ENCODE data around the gene SLC4A11. TPM values are rescaled to one million over a fixed set of nuclear protein-coding genes. Genes with fewer than 3 reads are reported as not detected.

Gene SLC4A11
- total RNA-seq, 2 experiments from 2014 or later = 0.87 to 1.1 TPM

DNA sequence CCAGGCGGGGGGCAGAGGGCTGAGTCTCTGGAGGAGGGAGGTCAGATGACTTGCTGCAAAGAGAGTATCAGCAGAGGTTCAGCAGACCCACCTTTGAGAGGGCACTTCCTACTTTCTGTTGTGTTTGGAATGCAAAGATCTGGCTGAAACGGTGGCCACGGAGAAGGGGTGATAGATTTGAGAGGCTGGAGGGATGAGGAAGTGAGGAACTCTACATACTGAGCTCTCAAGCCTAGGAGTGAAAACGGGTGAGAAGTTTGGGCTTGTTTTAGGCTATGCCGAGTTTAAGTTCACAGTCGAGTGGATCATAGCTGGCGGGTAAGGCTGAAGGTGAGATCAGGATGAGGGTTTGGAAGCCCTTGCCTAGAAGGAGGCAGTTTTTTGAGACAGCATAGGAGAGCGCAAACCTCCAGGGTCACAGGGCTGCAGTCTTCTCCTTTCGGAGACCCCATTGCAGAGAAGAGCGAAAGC is 30.2 kb downstream of the SLC4A11 start:
- Mint-ChIP-seq H3K27ac (peak overlapping the region; percentile 86), H3K27me3 (no peaks in the 10 kb centered on the region), H3K9me3 (no peaks in the 10 kb centered on the region), H3K4me3 (peak overlapping the region; percentile 83), H3K4me1 (ENCODE audit: low read depth) (peaks cover 20% of the 10 kb centered on the region), H3K36me3 (peaks cover 17% of the 10 kb centered on the region)
- CTCF ChIA-PET = interaction anchor here (0.6 to 2.4 kb wide), 2 partner anchors 10 to 11 kb away, joined by 4 to 7 read pairs; no protein-coding TSS in a partner anchor
- POLR2A ChIA-PET = interaction anchor here (1.3 to 1.7 kb wide), 2 partner anchors 52 to 194 kb away, joined by 5 read pairs; no protein-coding TSS in a partner anchor
- intact Hi-C loops (cut with micrococcal nuclease) = no loop called here
- peak; percentile 23 for DNase-seq

DNA sequence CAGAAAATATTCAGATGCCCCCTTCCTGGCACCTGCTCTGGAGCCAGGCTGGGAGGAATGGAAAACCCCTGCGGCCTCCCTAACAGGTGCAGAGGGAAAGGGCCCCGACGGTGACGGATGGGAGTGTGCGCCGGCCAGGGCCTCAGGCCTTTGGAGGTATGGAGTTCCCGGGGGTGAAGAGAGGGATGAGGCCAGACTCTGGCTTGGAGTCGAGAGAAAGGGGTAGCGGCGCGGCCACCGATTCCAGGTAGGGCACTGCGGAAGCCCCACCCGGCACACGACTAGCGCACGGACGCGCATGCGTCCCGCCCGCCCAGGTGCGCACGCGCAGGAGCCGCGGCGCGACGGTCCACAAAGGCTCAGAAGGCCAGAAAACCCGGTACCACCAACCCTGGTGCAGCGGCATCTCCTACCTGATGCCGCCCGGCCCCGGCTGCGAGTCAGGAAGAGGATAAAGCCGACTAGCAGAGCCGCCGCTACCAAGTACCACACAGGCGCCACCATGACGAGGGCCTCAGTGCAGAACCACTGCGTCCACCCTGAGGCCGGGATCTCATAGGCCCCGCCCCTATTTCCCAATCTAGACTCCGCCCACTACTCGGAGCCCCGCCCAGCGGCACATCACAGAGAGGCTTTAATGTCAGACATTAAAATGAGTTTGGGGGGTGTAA is 34.7 kb downstream of the SLC4A11 start, which contains the start of gene DDRGK1:
TSS of gene DDRGK1 (minus strand) at position 559 of the 671 bp plus-strand sequence. CDS start at position 504, 55 bp downstream.
- H3K27me3 Mint-ChIP-seq = no peaks in the 10 kb centered on the region
- H3K36me3 Mint-ChIP-seq = peaks cover 28% of the 10 kb centered on the region
- POLR2A ChIA-PET = interaction anchor here (1.3 to 2.2 kb wide), 3 partner anchors 44 to 552 kb away, joined by 3 to 7 read pairs (median 6); partner anchors contain the start of genes FASTKD5, NOP56 and UBOX5
- H3K27ac Mint-ChIP-seq = peak within 1 kb of the TSS; percentile 97
- H3K9me3 Mint-ChIP-seq = no peaks in the 10 kb centered on the region
- H3K4me1 Mint-ChIP-seq (ENCODE audit: low read depth) = peaks cover 20% of the 10 kb centered on the region
- CTCF ChIA-PET = interaction anchor here (1.1 to 1.7 kb wide), 4 partner anchors 15 to 151 kb away, joined by 3 to 5 read pairs (median 4); no protein-coding TSS in a partner anchor
- intact Hi-C loops (cut with micrococcal nuclease) = loop anchor here (2.0 to 5.0 kb wide), 2 partner anchors 35 to 87 kb away; partner anchors contain the start of gene SLC4A11
- peak; percentile 96 for DNase-seq
- H3K4me3 Mint-ChIP-seq = peak within 1 kb of the TSS; percentile 97

DNA sequence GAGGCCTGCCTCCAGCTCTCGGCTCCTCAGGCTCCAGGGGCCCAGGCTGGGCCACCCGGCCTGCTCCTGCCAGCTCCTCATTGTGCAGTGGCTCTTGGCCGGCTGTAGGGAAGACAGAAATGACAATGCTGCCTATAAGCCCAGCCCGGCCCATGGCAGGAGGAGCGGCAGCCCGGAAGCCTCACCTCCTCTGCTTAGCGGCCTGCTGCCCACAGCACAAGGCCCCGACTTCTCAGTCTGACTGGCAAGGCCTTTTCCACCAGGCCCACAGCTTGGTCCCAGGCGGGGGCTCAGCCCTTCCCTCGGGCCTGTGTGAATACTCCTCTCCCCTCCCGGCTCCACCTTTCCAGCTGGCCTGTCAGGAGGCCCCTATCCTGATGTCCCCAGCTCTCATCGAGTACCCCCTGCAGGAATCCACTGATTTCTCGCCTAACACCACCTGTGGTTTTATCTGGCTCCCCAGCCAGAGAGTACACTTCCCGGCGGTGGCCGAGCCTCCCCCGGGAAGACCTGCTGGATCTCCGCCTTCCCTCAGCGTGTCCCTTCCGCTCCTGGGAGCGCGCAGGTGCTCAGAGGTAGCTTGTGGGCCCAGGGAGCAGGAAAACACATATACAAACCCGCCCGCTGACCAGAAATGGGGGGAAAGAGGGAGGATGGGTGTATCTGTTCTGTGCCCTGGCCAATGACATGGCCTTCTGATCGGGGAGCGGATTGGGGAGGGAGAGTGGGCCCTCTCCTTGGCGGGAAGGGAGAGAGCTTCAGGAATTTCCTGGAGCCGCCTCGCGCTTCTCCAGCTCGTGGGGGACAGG is 35.5 kb downstream of the SLC4A11 start:
- intact Hi-C loops (cut with micrococcal nuclease) = loop anchor here (1.0 to 5.0 kb wide), 4 partner anchors 30 to 86 kb away; partner anchors contain the start of genes FASTKD5, LZTS3, SLC4A11 and UBOX5
- POLR2A ChIA-PET = interaction anchor here (0.6 to 2.2 kb wide), 6 partner anchors 10 to 551 kb away, joined by 3 to 9 read pairs (median 4); partner anchors contain the start of genes FASTKD5, NOP56 and UBOX5
- Mint-ChIP-seq H3K4me1 (ENCODE audit: low read depth) (peaks cover 15% of the 10 kb centered on the region), H3K4me3 (peak overlapping the region; percentile 97), H3K27ac (peak overlapping the region; percentile 97), H3K9me3 (no peaks in the 10 kb centered on the region), H3K27me3 (no peaks in the 10 kb centered on the region), H3K36me3 (peaks cover 34% of the 10 kb centered on the region)
- CTCF ChIA-PET = interaction anchor here (0.9 to 1.7 kb wide), 6 partner anchors 14 to 508 kb away, joined by 3 to 5 read pairs (median 3); no protein-coding TSS in a partner anchor
- peak; percentile 74 for DNase-seq

DNA sequence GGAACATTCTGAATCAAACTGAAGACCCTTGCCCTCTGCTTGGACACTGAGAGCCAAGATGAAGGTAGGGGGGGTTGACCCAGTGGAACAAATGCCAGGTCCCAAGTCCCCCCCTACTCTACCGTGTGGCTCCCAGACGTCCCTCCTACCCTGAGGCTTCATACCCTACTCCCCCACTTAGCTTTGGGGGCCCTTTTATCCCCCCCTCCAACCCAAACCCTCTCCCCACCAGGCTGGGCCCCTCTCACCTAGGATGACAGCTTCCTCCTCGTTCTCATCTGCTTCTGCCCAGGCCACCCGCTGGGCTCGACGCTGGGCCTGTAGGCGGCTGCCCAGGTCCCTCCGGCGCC is 36.0 kb downstream of the SLC4A11 start:
- H3K4me3 Mint-ChIP-seq = peak overlapping the region; percentile 97
- peaks cover 34% of the 10 kb centered on the region for H3K36me3 Mint-ChIP-seq
- DNase-seq = no peak
- peak overlapping the region; percentile 97 for H3K27ac Mint-ChIP-seq
- no peaks in the 10 kb centered on the region for H3K27me3 Mint-ChIP-seq
- intact Hi-C loops (cut with micrococcal nuclease) = loop anchor here (1.0 to 5.0 kb wide), 3 partner anchors 30 to 86 kb away; partner anchors contain the start of genes FASTKD5, LZTS3 and UBOX5
- H3K9me3 Mint-ChIP-seq = no peaks in the 10 kb centered on the region
- POLR2A ChIA-PET = interaction anchor here (0.6 to 2.2 kb wide), 6 partner anchors 10 to 550 kb away, joined by 3 to 9 read pairs (median 4); partner anchors contain the start of genes FASTKD5, NOP56 and UBOX5
- CTCF ChIA-PET = interaction anchor here (0.7 to 1.7 kb wide), 6 partner anchors 15 to 508 kb away, joined by 3 to 5 read pairs (median 3); no protein-coding TSS in a partner anchor
- peaks cover 12% of the 10 kb centered on the region for H3K4me1 Mint-ChIP-seq (ENCODE audit: low read depth)

DNA sequence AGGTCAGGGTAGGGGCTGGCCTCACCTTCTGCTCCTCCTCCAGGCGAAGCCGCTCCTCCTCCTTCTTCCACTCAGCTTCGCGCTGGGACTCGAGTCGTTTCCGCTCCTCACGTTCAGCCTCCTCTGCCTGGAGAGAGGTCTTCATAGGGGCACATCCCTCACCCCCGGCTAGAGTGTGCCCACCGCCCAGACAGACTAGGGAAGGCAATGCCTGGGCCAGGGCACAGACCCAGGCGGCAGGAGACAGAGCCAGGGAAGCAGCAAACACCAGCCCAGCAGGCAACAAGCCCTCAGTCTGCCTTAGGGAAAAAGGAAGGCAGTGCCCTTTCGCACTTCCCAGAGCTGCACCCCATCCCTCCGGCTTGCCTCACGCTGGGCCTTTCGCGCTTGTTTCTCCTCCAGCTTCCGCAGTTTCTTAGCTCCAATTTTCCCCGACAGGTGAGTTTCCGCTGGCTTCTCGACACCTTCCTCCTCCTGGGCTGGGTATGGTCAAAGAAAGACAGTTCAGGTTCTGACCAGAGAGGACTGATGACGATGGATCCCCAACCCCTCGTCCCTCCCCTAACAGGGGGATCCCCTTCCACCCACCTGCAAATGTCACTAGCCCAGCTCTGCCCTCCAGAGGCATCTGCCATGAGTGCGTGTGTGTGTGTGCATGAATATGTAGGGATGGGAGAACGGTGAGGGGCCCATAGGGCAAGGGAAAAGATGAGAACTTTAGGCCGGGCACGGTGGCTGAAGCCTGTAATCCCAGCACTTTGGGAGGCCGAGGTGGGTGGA is 38.8 kb downstream of the SLC4A11 start:
- ChIA-PET CTCF (no interaction called here), POLR2A (interaction anchor here (0.6 to 1.0 kb wide), 3 partner anchors 15 to 612 kb away, joined by 3 to 5 read pairs (median 3); no protein-coding TSS in a partner anchor)
- Mint-ChIP-seq H3K4me3 (no peak overlapping the region), H3K27me3 (no peaks in the 10 kb centered on the region), H3K36me3 (peaks cover 48% of the 10 kb centered on the region), H3K9me3 (no peaks in the 10 kb centered on the region), H3K27ac (no peak overlapping the region), H3K4me1 (ENCODE audit: low read depth) (peaks cover 20% of the 10 kb centered on the region)
- intact Hi-C loops (cut with micrococcal nuclease) = loop anchor here (5.0 kb wide), 1 partner anchor 83 kb away; no protein-coding TSS in a partner anchor
- peak; percentile 24 for DNase-seq

DNA sequence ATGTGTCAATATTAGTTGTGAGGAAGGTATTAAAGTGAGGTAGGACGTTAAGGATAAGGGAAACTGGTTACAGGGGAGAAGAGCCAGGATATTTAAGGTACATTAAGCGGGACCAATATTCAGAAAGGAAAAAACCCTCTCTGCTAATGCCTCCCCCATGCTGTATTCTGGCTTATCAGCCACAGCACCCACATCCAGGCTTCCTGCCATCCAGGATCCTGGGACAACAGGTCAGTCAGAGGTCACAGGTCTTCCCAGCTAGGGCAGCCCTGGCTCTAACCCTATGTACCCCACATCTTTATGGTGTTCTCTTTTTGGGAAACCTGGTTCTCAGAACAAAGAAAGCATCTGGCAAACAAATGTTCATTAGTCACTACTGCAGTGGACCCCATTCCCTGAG is 39.8 kb downstream of the SLC4A11 start:
- Mint-ChIP-seq H3K27ac (no peak overlapping the region), H3K4me1 (ENCODE audit: low read depth) (peaks cover 19% of the 10 kb centered on the region), H3K27me3 (no peaks in the 10 kb centered on the region), H3K4me3 (no peak overlapping the region), H3K36me3 (peaks cover 49% of the 10 kb centered on the region), H3K9me3 (no peaks in the 10 kb centered on the region)
- POLR2A ChIA-PET = no interaction called here
- no peak for DNase-seq
- CTCF ChIA-PET = no interaction called here
- intact Hi-C loops (cut with micrococcal nuclease) = no loop called here

DNA sequence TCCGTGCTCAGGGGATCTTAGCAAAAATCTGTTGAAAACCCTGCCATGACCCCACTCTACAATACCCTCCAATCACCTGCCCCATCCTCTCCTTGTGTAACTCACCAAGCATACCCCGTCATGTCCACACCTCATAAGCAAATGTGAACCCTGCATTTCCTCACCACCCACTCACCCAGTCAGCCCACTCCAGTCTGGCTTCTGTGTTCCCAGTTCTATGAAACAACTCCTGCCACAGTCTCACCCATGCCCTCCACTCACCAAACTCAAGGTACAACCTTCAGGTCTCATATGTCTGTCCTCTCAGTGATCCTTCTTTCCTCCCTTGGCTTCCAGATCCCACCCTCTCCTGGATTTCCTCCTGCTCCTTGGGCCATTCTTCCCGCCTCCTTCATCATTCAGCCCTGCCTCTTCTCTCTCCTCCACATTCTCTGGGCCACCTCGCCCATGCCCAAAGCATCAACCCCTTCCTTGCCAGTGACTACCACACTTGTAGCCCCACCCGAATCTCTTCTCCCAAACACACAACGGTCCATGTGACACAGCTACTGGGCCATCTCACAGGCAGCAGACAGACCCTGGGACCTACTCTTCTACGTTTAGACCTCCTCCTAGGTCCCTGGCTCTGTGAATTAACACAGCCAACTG is 43.3 kb downstream of the SLC4A11 start:
- Mint-ChIP-seq H3K4me1 (ENCODE audit: low read depth) (peaks cover 15% of the 10 kb centered on the region), H3K27me3 (no peaks in the 10 kb centered on the region), H3K27ac (peak overlapping the region; percentile 18), H3K36me3 (peaks cover 57% of the 10 kb centered on the region), H3K4me3 (no peak overlapping the region), H3K9me3 (no peaks in the 10 kb centered on the region)
- ChIA-PET CTCF (no interaction called here), POLR2A (no interaction called here)
- intact Hi-C loops (cut with micrococcal nuclease) = no loop called here
- no peak for DNase-seq

DNA sequence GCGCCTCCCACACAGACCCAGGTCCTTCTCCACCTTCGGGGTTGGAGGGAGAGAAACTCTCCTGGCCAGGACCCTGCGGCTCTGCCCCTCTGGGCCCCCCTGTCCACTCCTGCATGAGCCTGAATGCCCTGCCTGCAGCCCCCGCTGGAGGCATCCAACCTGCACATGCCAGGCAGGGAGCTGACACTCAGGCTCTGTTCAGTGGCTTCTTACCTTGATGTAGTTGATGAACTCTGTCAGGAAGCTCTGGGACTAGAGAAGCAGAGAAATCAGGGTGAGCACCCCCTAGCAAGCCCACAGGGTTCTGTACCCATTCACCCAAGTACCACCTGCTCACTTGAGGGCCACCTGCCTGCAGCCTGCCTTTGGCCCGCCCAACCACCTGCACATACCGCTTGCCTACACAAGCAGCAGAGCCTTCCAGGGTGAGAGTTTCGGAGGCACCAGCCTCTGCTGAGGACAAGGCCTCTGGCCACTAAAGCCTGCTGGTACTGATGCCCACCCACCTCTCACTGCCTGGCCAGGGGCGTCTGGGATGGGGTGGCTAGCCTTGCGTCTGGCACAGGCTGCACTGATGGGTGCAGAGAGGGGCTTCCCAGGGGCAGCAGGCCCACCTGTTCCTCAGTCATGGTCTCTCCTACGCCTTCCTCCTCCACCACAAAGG is 44.2 kb downstream of the SLC4A11 start:
- peaks cover 56% of the 10 kb centered on the region for H3K36me3 Mint-ChIP-seq
- peaks cover 18% of the 10 kb centered on the region for H3K4me1 Mint-ChIP-seq (ENCODE audit: low read depth)
- H3K27me3 Mint-ChIP-seq = no peaks in the 10 kb centered on the region
- no peak for DNase-seq
- intact Hi-C loops (cut with micrococcal nuclease) = no loop called here
- ChIA-PET CTCF (interaction anchor here (1.2 kb wide), 1 partner anchor 24 kb away, joined by 3 read pairs; no protein-coding TSS in a partner anchor), POLR2A (no interaction called here)
- no peaks in the 10 kb centered on the region for H3K9me3 Mint-ChIP-seq
- no peak overlapping the region for H3K27ac Mint-ChIP-seq
- no peak overlapping the region for H3K4me3 Mint-ChIP-seq

DNA sequence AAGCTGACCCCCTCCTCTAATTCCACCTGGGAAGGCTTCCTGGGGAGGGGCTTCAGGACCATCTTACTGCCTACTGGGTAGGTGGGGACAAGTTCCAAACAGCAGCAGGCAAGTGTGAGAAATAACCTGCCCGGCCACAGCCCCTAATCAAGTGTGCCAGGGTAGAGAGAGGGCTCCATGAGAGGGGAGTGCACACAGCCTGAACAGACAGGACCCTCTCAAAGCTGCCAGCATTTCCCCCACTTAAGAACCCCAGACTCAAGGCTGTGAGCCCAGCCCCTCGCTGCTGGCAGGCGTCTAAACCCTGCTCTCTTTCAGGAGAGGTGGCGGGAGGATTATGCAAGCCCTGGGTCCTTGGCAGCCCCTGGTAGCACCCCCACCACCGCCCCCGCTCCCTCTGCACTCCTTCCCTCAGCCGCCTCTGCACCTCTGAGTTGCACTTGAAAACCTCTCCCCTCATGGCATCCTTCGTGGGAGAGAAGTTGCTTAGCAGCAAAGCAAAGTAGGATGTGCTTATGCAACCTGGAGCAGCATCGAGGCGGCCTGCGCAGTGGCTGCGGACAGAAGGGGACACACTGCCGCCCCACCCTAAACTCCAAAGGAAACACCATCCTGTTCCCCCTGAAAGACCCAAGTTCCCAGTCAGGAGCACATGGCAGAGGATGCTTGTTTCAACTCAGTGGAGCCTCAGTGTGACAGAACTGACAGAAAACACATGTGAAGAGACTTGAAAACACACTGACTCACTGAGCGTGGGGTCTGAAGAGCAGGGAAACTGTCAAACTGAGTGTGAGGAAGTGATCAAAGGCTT is 45.0 kb downstream of the SLC4A11 start:
- no peak overlapping the region for H3K4me3 Mint-ChIP-seq
- peaks cover 48% of the 10 kb centered on the region for H3K36me3 Mint-ChIP-seq
- DNase-seq = no peak
- H3K9me3 Mint-ChIP-seq = no peaks in the 10 kb centered on the region
- H3K4me1 Mint-ChIP-seq (ENCODE audit: low read depth) = peaks cover 15% of the 10 kb centered on the region
- intact Hi-C loops (cut with micrococcal nuclease) = no loop called here
- ChIA-PET CTCF (interaction anchor here (1.2 kb wide), 1 partner anchor 25 kb away, joined by 3 read pairs; no protein-coding TSS in a partner anchor), POLR2A (interaction anchor here (1.1 kb wide), 1 partner anchor 9 kb away, joined by 3 read pairs; no protein-coding TSS in a partner anchor)
- H3K27me3 Mint-ChIP-seq = no peaks in the 10 kb centered on the region
- H3K27ac Mint-ChIP-seq = no peak overlapping the region

Measured in activated CD4-positive, alpha-beta memory T cell treated with anti-CD3 and anti-CD28 coated beads for 36 hours (primary cell).